SKM-1 (cell line): ENCODE measurements around the gene TAOK1.

ENCODE experiments used
- DNase-seq: peaks from one replicate; lab custom pipeline; 2025; ENCODE audit not compliant: unreplicated experiment; lab: John Stamatoyannopoulos, UW

TAOK1 gene

GRCh38 chr17:29378500-29378899 lies 11.7 kb upstream of the TAOK1 start:
- no peak for DNase-seq

- no peak for DNase-seq
These were observed 10.8 kb upstream of the TAOK1 start for GRCh38 chr17:29379084-29379991.

- DNase-seq: no peak
These were observed 6.5 kb upstream of the TAOK1 start for GRCh38 chr17:29383686-29384085.

GRCh38 chr17:29384901-29385300 lies 5.3 kb upstream of the TAOK1 start:
- DNase-seq: no peak

GRCh38 chr17:29386760-29387159 lies 3.4 kb upstream of the TAOK1 start:
- no peak for DNase-seq

GRCh38 chr17:29388937-29389336 lies 1.2 kb upstream of the TAOK1 start:
- DNase-seq: no peak

- DNase-seq: peak; percentile 67
These were observed 878 bp downstream of the TAOK1 start for GRCh38 chr17:29390851-29391631.

- DNase-seq: no peak
These were observed 3.3 kb downstream of the TAOK1 start for GRCh38 chr17:29393436-29393835.

- no peak for DNase-seq
These were observed 4.6 kb downstream of the TAOK1 start for GRCh38 chr17:29394761-29395160.

- no peak for DNase-seq
These were observed 5.9 kb downstream of the TAOK1 start for GRCh38 chr17:29396066-29396465.

- DNase-seq: no peak
These were observed 9.5 kb downstream of the TAOK1 start for GRCh38 chr17:29399634-29400033.

- DNase-seq: no peak
These were observed 10.7 kb downstream of the TAOK1 start for GRCh38 chr17:29400818-29401217.

- no peak for DNase-seq
These were observed 11.1 kb downstream of the TAOK1 start for GRCh38 chr17:29401258-29401657.

GRCh38 chr17:29407856-29408255 lies 17.7 kb downstream of the TAOK1 start:
- DNase-seq: no peak

GRCh38 chr17:29409963-29410362 lies 19.8 kb downstream of the TAOK1 start:
- DNase-seq: no peak

GRCh38 chr17:29412780-29413565 lies 22.8 kb downstream of the TAOK1 start:
- no peak for DNase-seq

- DNase-seq: no peak
These were observed 30.0 kb downstream of the TAOK1 start for GRCh38 chr17:29420128-29420527.

- no peak for DNase-seq
These were observed 40.1 kb downstream of the TAOK1 start for GRCh38 chr17:29430275-29430674.

- no peak for DNase-seq
These were observed 43.4 kb downstream of the TAOK1 start for GRCh38 chr17:29433541-29433940.

GRCh38 chr17:29434550-29434949 lies 44.4 kb downstream of the TAOK1 start:
- no peak for DNase-seq

- no peak for DNase-seq
These were observed 52.3 kb downstream of the TAOK1 start for GRCh38 chr17:29442451-29442850.
